Suprapubic skin (tissue), 4 donors: ENCODE data around the gene ADAMTS15. TPM values are rescaled to one million over a fixed set of nuclear protein-coding genes. Genes with fewer than 3 reads are reported as not detected.

Source experiments
- DNase-seq, 2 donors: peaks; one replicate each; pipeline ENCODE4 v3.0.0-alpha.2; 2019; ENCODE audit warnings: low spot score in 2 of 2
- H3K27ac ChIP-seq: fragments of 200-600 bp; sonication (generic); one replicate; pipeline ENCODE4 v1.5.1; 2019
- H3K27me3 ChIP-seq: fragments of 200-600 bp; sonication (generic); one replicate; pipeline ENCODE4 v1.5.1; 2019
- H3K36me3 ChIP-seq: fragments of 200-600 bp; sonication (generic); one replicate; pipeline ENCODE4 v1.5.1; 2019
- H3K4me1 ChIP-seq: fragments of 200-600 bp; sonication (generic); one replicate; pipeline ENCODE4 v1.5.1; 2019
- H3K4me3 ChIP-seq: fragments of 200-600 bp; sonication (generic); one replicate; pipeline ENCODE4 v1.5.1; 2019; ENCODE audit warnings: mild to moderate bottlenecking
- H3K9me3 ChIP-seq: fragments of 200-600 bp; sonication (generic); one replicate; pipeline ENCODE4 v1.5.1; 2019
- EP300 ChIP-seq: sonication (generic); formaldehyde crosslinking; IDR thresholded peaks from one replicate; pipeline ENCODE4 v1.6.1; 2017; ENCODE audit warnings: antibody characterized with exemption
- POLR2A ChIP-seq, 2 donors: fragments of 450-650 bp; IDR thresholded peaks; one replicate each; pipeline ENCODE4 v1.6.1; 2017; ENCODE audit warnings: antibody characterized with exemption in 2 of 2, mild to moderate bottlenecking in 2 of 2, moderate library complexity in 2 of 2
- POLR2AphosphoS5 ChIP-seq, 3 donors: sonication (generic); formaldehyde crosslinking; IDR thresholded peaks; one replicate each; pipeline ENCODE4 v1.6.1; 2017; ENCODE audit warnings: antibody characterized with exemption in 3 of 3
- WGBS: methylation state at CpG from one replicate; pipeline ENCODE4 v1.1.5; 2018; 5-methylcytosine and 5-hydroxymethylcytosine counted together
- total RNA-seq, 4 donors: library from RNA; depleted of rRNA; stranded (reverse); fragments of >200 nt; gene quantifications; one replicate each; pipeline ENCODE4 v1.1.0, GENCODE V29; 2016
- TF ChIP-seq, protein P1 (sequence below), 2 donors: fragments of 200-600 bp in 1 of 2; fragments of 450-650 bp in 1 of 2; sonication (generic) in 1 of 2; IDR thresholded peaks; one replicate each; pipeline ENCODE4 v1.5.1; 2016 to 2019; ENCODE audit warnings: antibody characterized with exemption in 2 of 2, mild to moderate bottlenecking in 1 of 2, moderate library complexity in 1 of 2

ADAMTS15 gene
- total RNA-seq, 4 donors from 2014 or later = 3.8 to 7.2 (median 5.7) TPM

DNA sequence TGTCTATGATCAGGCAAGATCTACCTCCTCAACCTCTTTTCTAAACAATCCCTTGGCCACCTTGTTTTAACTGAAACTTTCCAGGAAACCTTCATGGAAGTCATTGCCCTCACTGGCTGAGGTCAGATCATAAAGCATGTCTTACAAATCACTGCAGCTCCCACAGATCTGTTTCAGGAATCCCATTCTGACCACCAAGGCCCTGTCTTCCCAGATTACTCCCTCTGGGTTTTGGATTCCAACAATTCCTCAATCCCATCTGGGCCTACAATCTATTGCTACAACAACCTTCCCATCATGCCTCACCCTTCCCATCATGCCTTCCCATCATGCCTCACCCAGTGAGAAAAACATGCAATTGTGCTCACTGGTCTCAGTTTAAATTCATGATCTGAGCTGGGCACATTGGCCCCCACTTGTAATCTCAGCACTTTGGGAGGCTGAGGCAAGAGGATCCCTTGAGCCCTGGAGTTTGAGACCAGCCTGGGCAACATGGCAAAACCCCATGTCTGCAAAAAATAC is 15.9 kb downstream of the ADAMTS15 start:
- Histone ChIP-seq H3K9me3 (no peaks in the 10 kb centered on the region), H3K27ac (no peak overlapping the region), H3K4me3 (no peak overlapping the region), H3K4me1 (no peaks in the 10 kb centered on the region), H3K36me3 (peaks cover 12% of the 10 kb centered on the region), H3K27me3 (no peaks in the 10 kb centered on the region)
- DNase-seq = no peak
- TF ChIP-seq, protein P1, sequence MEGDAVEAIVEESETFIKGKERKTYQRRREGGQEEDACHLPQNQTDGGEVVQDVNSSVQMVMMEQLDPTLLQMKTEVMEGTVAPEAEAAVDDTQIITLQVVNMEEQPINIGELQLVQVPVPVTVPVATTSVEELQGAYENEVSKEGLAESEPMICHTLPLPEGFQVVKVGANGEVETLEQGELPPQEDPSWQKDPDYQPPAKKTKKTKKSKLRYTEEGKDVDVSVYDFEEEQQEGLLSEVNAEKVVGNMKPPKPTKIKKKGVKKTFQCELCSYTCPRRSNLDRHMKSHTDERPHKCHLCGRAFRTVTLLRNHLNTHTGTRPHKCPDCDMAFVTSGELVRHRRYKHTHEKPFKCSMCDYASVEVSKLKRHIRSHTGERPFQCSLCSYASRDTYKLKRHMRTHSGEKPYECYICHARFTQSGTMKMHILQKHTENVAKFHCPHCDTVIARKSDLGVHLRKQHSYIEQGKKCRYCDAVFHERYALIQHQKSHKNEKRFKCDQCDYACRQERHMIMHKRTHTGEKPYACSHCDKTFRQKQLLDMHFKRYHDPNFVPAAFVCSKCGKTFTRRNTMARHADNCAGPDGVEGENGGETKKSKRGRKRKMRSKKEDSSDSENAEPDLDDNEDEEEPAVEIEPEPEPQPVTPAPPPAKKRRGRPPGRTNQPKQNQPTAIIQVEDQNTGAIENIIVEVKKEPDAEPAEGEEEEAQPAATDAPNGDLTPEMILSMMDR (IDR thresholded peaks at IDR 0.05) = no peak
- TF ChIP-seq EP300 (no peak), POLR2AphosphoS5 (IDR thresholded peaks at IDR 0.05) (no peak), POLR2A (IDR thresholded peaks at IDR 0.05) (no peak)

DNA sequence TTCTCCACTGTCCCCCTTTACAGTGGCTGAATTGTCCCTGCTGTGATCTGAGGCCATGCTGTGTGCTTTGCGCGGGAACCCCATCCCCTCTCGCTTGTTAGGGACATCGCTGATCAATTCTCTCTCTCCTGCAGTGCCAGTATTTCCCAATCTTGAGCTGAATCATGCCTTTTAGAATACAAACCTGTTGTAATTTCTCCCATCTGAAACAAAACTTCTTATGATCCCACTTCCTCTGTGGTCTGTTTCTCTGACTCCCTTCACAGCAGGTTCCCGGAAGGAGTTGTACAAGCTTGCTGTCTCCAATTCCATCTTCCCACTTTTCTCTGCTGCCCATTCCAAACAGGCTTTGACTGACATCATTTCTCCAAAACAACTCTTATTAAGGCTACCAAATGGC is 16.8 kb downstream of the ADAMTS15 start:
- TF ChIP-seq POLR2A (IDR thresholded peaks at IDR 0.05) = no peak
- 98% methylated on average over 5 of the region's 5 CpGs for WGBS
- no peak overlapping the region for H3K4me3 ChIP-seq
- H3K27me3 ChIP-seq = no peaks in the 10 kb centered on the region
- no peaks in the 10 kb centered on the region for H3K9me3 ChIP-seq
- H3K4me1 ChIP-seq = no peaks in the 10 kb centered on the region
- peaks cover 12% of the 10 kb centered on the region for H3K36me3 ChIP-seq
- H3K27ac ChIP-seq = no peak overlapping the region
- no peak for DNase-seq

DNA sequence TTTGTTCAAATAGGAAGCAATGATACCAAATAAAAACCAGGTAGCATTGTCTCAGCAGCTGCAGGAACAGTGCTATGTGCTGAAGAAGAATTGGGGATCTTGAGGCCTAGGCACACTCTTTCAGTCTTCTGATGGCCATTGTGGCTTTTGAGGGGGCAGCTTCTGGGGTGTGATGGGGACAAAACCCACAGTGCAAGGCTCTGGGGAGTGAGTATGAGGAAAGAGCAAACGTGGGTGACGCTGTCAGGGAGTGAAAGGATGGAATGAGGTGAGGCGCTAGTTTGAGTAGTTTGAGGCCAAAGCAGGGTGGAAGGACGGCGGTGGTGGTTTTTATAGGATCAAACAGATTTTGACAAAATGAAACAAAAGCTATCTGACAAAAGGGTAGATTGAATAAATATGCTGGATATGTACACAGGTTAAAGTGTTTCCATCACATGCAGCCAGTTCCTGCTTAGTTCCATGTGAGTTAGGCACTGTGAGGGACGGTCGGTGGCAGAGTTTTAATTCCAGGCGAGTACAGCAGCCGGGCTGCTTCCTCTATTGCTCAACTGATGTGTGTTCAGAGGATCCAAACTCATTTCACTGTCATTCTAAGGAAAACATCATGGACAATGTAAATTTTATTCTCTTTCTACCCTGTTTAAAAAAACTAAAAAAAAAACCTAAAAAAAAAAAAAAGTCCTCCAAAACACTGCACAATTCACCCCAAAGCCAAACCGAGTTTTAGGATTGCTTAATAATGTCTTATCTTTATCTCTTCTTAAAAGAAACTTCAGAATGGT is 18.9 kb downstream of the ADAMTS15 start:
- H3K27ac ChIP-seq = no peak overlapping the region
- WGBS = 82% methylated on average over 10 of the region's 10 CpGs
- no peaks in the 10 kb centered on the region for H3K4me1 ChIP-seq
- H3K36me3 ChIP-seq = peaks cover 22% of the 10 kb centered on the region
- H3K9me3 ChIP-seq = no peaks in the 10 kb centered on the region
- H3K27me3 ChIP-seq = no peaks in the 10 kb centered on the region
- DNase-seq = no peak
- H3K4me3 ChIP-seq = no peak overlapping the region
- TF ChIP-seq POLR2AphosphoS5 (IDR thresholded peaks at IDR 0.05) = no peak
- no peak for TF ChIP-seq POLR2A (IDR thresholded peaks at IDR 0.05)

DNA sequence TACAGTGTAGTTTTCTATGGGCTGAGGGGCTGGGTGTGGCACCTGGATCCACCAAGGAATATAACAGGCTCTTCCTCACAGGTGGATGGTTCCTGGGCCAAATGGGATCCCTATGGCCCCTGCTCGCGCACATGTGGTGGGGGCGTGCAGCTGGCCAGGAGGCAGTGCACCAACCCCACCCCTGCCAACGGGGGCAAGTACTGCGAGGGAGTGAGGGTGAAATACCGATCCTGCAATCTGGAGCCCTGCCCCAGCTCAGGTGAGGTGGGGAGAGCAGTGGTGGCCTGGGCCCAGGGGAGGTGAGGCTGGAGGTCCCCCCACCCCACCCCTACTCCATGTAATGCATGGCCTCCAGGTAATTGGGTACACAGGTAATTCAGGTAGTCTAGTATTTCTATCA is 20.7 kb downstream of the ADAMTS15 start:
- WGBS = 83% methylated on average over 5 of the region's 6 CpGs
- Histone ChIP-seq H3K4me1 (no peaks in the 10 kb centered on the region), H3K4me3 (no peak overlapping the region), H3K9me3 (no peaks in the 10 kb centered on the region), H3K36me3 (peaks cover 23% of the 10 kb centered on the region), H3K27ac (no peak overlapping the region), H3K27me3 (no peaks in the 10 kb centered on the region)
- peak in 1 of 2 donors; percentile 65 for DNase-seq
- TF ChIP-seq POLR2AphosphoS5 (IDR thresholded peaks at IDR 0.05) = no peak
- TF ChIP-seq, protein P1 (IDR thresholded peaks at IDR 0.05) = no peak
- no peak for TF ChIP-seq POLR2A (IDR thresholded peaks at IDR 0.05)
- TF ChIP-seq EP300 = no peak

DNA sequence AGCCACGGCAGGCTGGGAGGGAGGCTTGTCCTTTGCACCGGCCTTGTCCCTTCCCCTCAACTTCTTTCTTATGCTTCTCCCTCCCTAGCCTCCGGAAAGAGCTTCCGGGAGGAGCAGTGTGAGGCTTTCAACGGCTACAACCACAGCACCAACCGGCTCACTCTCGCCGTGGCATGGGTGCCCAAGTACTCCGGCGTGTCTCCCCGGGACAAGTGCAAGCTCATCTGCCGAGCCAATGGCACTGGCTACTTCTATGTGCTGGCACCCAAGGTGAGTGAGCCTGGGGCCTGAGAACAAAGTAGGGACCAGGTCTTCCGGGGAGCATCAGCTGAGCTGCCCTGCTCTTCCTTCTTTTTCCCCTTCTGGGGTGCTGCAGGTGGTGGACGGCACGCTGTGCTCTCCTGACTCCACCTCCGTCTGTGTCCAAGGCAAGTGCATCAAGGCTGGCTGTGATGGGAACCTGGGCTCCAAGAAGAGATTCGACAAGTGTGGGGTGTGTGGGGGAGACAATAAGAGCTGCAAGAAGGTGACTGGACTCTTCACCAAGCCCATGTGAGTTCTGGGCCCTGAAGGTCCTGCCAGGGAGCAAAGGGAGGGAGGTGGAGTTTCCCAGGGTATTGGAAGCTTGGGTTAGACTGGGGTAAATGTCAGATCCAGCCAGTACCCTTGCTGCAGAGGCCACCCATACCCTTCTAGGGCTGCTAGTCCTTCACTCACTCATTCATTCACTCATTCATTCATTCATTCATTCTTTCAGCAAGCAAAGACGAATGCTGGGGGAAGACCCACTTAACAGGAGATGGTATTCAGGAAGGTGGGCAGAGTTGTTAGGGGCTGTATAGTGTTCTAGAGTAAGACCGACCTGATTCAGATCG is 22.6 kb downstream of the ADAMTS15 start:
- no peak overlapping the region for H3K4me3 ChIP-seq
- H3K27ac ChIP-seq = no peak overlapping the region
- H3K36me3 ChIP-seq = peaks cover 23% of the 10 kb centered on the region
- no peaks in the 10 kb centered on the region for H3K9me3 ChIP-seq
- TF ChIP-seq EP300 (no peak), POLR2A (IDR thresholded peaks at IDR 0.05) (no peak), POLR2AphosphoS5 (IDR thresholded peaks at IDR 0.05) (no peak)
- TF ChIP-seq, protein P1 (IDR thresholded peaks at IDR 0.05) = no peak
- H3K4me1 ChIP-seq = no peaks in the 10 kb centered on the region
- peak in 1 of 2 donors; percentile 54 for DNase-seq
- WGBS = 93% methylated on average over 19 of the region's 20 CpGs
- no peaks in the 10 kb centered on the region for H3K27me3 ChIP-seq
